Measurements from ENCODE around the gene MAP2K5.

MAP2K5 gene

DNA sequence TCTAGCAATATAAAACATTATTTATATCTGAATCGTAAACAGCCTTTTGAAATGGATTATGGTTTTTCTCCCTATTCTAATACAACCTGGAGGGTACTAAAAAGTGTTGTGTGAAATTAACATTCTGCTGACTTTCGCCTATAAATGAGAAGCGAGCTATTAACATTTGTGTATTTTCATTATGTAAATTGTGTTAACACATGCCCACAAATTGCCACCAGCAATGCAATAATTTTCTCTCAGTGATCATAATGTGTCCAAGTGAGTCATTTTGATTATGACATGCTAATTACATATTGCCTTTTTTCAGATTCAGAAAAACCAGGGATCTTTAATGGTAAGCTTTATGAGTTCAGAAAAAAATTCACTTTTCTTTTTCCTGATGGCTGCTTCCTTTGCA, 205.4 kb downstream of the MAP2K5 start:
- TF ChIP-seq, protein P1, sequence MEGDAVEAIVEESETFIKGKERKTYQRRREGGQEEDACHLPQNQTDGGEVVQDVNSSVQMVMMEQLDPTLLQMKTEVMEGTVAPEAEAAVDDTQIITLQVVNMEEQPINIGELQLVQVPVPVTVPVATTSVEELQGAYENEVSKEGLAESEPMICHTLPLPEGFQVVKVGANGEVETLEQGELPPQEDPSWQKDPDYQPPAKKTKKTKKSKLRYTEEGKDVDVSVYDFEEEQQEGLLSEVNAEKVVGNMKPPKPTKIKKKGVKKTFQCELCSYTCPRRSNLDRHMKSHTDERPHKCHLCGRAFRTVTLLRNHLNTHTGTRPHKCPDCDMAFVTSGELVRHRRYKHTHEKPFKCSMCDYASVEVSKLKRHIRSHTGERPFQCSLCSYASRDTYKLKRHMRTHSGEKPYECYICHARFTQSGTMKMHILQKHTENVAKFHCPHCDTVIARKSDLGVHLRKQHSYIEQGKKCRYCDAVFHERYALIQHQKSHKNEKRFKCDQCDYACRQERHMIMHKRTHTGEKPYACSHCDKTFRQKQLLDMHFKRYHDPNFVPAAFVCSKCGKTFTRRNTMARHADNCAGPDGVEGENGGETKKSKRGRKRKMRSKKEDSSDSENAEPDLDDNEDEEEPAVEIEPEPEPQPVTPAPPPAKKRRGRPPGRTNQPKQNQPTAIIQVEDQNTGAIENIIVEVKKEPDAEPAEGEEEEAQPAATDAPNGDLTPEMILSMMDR (IDR thresholded peaks at IDR 0.05; ENCODE audit: low read length) = no peak
- no peak for TF ChIP-seq EZH2phosphoT487 (IDR thresholded peaks at IDR 0.05; ENCODE audit: low read length)
- no peak for TF ChIP-seq EZH2 (optimal IDR thresholded peaks at IDR 0.05; ENCODE audit: low read depth, low read length)
- H3K9me3 ChIP-seq (replicated peaks; ENCODE audit: insufficient read depth, low read length) = no peaks in the 10 kb centered on the region

DNA sequence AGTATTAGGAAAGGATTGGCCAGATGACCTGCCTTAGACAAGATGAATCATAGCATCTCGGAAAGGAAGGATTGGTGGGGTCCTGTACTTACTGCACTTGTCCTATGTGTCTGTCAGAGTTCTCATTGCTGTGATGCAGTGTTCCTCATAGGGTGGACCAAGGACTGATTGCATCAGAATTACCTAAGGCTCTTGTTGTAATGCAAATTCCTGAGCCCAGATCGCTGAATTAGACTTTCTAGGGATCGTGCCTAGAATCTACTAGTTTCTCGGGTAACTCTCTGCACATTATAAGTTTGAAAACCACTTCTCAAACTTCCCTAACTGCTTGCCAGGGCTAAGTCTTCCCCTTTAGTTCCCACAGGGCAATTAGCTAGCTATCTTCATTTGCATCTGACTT, 207.9 kb downstream of the MAP2K5 start:
- TF ChIP-seq, protein P1 (IDR thresholded peaks at IDR 0.05; ENCODE audit: low read length) = no peak
- TF ChIP-seq EZH2 (optimal IDR thresholded peaks at IDR 0.05; ENCODE audit: low read depth, low read length) (no peak), EZH2phosphoT487 (IDR thresholded peaks at IDR 0.05; ENCODE audit: low read length) (no peak)
- no peak overlapping the region for H3K4me3 ChIP-seq (ENCODE audit: low read length)
- no peaks in the 10 kb centered on the region for H4K20me1 ChIP-seq (ENCODE audit: insufficient read depth, low read length)
- no peaks in the 10 kb centered on the region for H3K27me3 ChIP-seq (replicated peaks; ENCODE audit: insufficient read depth, low read length)
- DNase-seq = no peak
- H3K4me2 ChIP-seq (ENCODE audit: low read depth, low read length) = no peak overlapping the region
- H3K4me1 ChIP-seq (ENCODE audit: low read length) = no peaks in the 10 kb centered on the region
- no peak overlapping the region for H2AFZ ChIP-seq (ENCODE audit: low read length)
- no peak overlapping the region for H3K9ac ChIP-seq (ENCODE audit: low read length)
- no peaks in the 10 kb centered on the region for H3K9me2 ChIP-seq (replicated peaks; ENCODE audit: insufficient read depth, low read length)
- no peaks in the 10 kb centered on the region for H3K9me3 ChIP-seq (replicated peaks; ENCODE audit: insufficient read depth, low read length)
- no peak overlapping the region for H3K27ac ChIP-seq (ENCODE audit: low read length)
- H3F3A ChIP-seq (ENCODE audit: insufficient read depth, low read length) = no peaks in the 10 kb centered on the region
- no peaks in the 10 kb centered on the region for H3K79me2 ChIP-seq (ENCODE audit: low read length)
- no peaks in the 10 kb centered on the region for H3K36me3 ChIP-seq (replicated peaks; ENCODE audit: insufficient read depth, low read length)

More for the DNA sequence above, 205.4 kb downstream of the MAP2K5 start:
- no peak overlapping the region for H3K4me2 ChIP-seq (ENCODE audit: low read depth, low read length)
- H3K9ac ChIP-seq (ENCODE audit: low read length) = no peak overlapping the region
- H3K27ac ChIP-seq (ENCODE audit: low read length) = no peak overlapping the region
- no peaks in the 10 kb centered on the region for H3F3A ChIP-seq (ENCODE audit: insufficient read depth, low read length)
- H4K20me1 ChIP-seq (ENCODE audit: insufficient read depth, low read length) = no peaks in the 10 kb centered on the region
- no peaks in the 10 kb centered on the region for H3K27me3 ChIP-seq (replicated peaks; ENCODE audit: insufficient read depth, low read length)
- no peak overlapping the region for H2AFZ ChIP-seq (ENCODE audit: low read length)
- no peak for DNase-seq
- no peaks in the 10 kb centered on the region for H3K4me1 ChIP-seq (ENCODE audit: low read length)
- no peaks in the 10 kb centered on the region for H3K36me3 ChIP-seq (replicated peaks; ENCODE audit: insufficient read depth, low read length)
- no peaks in the 10 kb centered on the region for H3K9me2 ChIP-seq (replicated peaks; ENCODE audit: insufficient read depth, low read length)
- H3K4me3 ChIP-seq (ENCODE audit: low read length) = no peak overlapping the region
- H3K79me2 ChIP-seq (ENCODE audit: low read length) = no peaks in the 10 kb centered on the region

DNA sequence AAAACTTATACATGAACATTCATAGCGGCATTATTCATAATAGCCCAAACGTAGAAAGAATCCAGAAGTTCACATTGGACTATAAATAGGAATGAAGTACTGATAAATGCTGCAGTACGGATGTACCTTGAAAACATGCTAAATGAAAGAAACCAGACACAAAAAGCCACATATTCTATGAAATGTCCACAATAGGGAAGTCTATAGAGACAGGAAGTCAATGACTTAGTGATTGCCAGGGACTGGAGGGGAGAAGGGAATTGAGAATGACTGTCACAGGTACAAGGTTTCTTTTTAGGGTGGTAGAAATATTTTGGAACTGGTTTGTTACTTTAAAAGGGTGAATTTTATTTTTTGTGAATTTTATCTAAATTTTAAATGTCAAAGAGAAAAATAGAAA, 211.4 kb downstream of the MAP2K5 start:
- TF ChIP-seq, protein P1 (IDR thresholded peaks at IDR 0.05; ENCODE audit: low read length) = no peak
- TF ChIP-seq EZH2phosphoT487 (IDR thresholded peaks at IDR 0.05; ENCODE audit: low read length) (no peak), EZH2 (optimal IDR thresholded peaks at IDR 0.05; ENCODE audit: low read depth, low read length) (no peak)

More for the DNA sequence above, 211.4 kb downstream of the MAP2K5 start:
- no peak overlapping the region for H3K9ac ChIP-seq (ENCODE audit: low read length)
- H3F3A ChIP-seq (ENCODE audit: insufficient read depth, low read length) = no peaks in the 10 kb centered on the region
- no peak overlapping the region for H3K4me2 ChIP-seq (ENCODE audit: low read depth, low read length)
- peaks cover 8% of the 10 kb centered on the region; the same call in 1 of the 2 replicates for H3K4me1 ChIP-seq (ENCODE audit: low read length)
- H3K79me2 ChIP-seq (ENCODE audit: low read length) = no peaks in the 10 kb centered on the region
- no peak overlapping the region for H3K4me3 ChIP-seq (ENCODE audit: low read length)
- H4K20me1 ChIP-seq (ENCODE audit: insufficient read depth, low read length) = no peaks in the 10 kb centered on the region
- H3K9me2 ChIP-seq (replicated peaks; ENCODE audit: insufficient read depth, low read length) = no peaks in the 10 kb centered on the region
- no peak for DNase-seq
- H2AFZ ChIP-seq (ENCODE audit: low read length) = no peak overlapping the region
- H3K27me3 ChIP-seq (replicated peaks; ENCODE audit: insufficient read depth, low read length) = no peaks in the 10 kb centered on the region
- no peaks in the 10 kb centered on the region for H3K36me3 ChIP-seq (replicated peaks; ENCODE audit: insufficient read depth, low read length)
- no peaks in the 10 kb centered on the region for H3K9me3 ChIP-seq (replicated peaks; ENCODE audit: insufficient read depth, low read length)
- no peak overlapping the region for H3K27ac ChIP-seq (ENCODE audit: low read length)

All from MM.1S (cell line).